NCI-H748 (cell line): Measurements from ENCODE around the gene MAGEB10.
"Not testable (repeated sequence)": the region's sequence is repeated elsewhere in the genome, so short reads cannot be mapped to it uniquely, and the experiment has no call there.

Source experiments
- DNase-seq: peaks from one replicate; lab custom pipeline; 2025; ENCODE audit not compliant: unreplicated experiment; lab: John Stamatoyannopoulos, UW

Gene MAGEB10, protein sequence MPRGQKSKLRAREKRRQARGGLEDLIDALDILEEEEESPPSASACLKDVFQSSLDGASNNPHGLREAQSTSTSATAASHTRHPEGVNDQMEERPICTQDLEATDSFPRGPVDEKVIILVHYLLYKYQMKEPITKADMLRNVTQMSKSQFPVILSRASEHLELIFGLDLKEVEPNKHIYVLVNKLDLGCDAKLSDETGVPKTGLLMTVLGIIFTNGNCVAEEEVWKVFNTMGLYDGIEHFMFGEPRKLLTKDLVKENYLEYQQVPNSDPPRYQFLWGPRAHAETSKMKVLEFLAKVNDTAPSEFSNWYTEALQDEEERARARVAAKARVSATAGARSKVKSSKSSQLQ

DNA sequence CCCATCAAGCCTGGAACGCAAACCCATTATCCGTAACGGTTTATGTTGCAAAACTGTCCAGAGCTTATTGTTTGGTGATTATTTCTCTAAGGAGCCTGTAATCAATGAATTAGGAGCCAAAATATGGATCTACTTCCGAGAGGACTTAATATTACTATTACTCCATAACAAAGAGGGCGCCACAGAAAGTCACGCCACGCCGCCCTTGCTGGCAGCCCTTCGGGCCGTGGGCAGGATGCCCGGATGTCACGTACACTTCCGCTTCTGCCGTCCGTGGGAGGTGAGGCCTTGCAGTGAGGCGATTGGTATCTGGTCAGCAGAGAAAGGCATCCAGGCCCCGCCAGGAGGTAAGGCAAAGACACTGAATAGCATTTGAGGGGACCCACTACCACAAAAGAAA is at the start of gene MAGEB10:
Gene MAGEB10, plus strand, starts transcription at position 301 of the 400 bp plus-strand sequence. CDS start 13,317 bp downstream, outside the sequence.
- DNase-seq = no peak

DNA sequence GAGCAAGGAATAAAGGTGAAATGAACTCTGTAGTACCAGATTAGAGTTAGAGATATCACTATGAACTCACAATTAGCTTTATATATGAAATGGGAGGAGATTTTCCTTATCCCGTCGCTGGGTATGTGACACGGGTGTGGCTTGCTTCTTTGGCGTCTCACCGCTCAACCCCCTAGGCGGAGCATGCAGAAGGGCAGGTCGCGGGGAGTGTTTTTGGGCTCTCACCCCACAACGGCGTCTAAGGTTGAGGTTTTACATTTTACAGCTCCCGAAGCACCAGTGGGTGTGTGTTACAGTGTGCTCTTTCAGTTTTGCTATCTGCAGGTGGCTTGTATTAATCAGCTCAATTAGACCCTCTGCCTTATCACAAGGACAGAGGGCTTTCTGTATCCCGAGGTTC is 42.1 kb upstream of the MAGEB10 start:
- DNase-seq = no peak

DNA sequence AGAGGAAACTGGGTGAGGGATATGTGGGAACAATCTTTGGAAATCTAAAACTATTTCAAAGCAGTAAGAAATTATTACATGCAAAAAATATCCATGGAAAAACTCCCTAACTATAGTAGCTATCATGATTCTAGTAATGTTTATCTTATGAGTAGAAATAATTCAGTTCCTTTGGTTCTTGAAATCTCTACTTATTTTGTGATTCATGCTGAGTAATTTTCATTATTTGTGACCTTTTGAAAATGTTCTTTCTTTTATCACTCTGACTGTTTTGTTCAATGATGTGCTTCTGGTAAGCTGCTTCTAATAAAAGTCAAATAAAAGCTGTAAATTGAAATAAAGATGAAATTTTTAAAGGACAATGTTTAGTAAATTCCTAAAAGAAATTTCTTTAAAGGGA is 40.4 kb upstream of the MAGEB10 start:
- no peak for DNase-seq

DNA sequence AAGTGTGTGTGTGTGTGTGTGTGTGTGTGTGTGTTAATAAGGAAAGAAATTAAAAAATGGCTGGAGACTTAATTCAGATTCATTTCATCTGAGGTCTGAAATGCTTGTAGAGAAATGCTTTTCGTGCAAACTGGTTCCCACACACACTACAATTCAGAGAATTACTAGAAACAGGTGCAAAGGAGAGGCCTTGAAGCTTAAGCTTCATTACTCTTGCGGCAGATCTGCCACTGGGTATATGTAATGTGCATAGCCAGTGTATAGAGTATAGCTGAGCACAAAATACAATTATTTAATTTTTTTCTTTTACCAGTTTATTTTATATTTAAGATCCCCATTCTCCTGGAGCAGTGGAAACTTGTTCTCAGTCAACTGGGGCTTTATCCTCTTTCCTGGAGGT is 31.8 kb upstream of the MAGEB10 start:
- DNase-seq = no peak

DNA sequence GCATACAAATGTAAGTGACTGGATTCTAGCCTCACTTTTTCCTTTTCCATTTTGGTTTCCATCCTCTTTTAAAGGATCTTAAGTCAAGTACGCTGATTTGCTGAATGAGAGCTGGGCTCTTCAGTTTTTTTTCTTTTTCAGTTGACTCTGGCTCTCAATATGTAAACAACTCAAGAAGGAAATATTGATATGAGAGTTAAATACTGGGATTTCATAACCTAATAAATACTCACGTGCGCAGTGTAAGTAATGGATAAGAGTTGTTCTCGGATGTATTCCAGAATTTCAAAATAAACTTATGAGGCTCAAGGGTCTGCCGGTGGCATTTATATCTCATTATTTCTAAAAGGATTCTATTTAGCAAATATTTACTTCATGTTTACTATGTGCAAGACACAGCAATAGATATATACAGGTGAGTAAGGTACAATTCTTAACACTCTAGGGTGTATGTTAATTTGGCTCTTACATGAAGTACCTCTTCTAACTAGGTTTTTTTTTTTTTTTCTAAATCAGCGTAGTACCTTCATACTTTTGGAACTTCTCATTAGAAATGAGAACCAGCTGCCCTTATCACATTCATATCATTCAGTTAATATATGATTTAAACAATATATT is 11.0 kb upstream of the MAGEB10 start:
- no peak for DNase-seq

DNA sequence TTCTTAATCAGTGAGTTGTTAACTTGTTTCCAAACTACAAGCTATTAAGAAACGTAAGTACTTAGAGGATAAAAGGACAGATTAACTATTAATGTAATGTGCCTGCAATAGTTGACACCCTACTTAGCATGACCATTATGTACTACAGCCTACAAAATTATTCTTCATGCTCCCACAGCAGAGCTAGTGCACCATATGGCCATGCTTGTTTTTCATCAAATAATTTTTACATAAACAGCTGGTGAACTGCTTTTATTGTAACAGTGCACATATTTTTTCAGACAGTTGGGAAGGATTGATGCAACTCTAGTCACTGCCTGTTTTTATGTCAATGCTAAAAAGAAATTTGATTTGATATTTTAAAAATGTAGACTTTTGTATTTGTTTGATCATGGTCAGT is 10.2 kb upstream of the MAGEB10 start:
- no peak for DNase-seq

DNA sequence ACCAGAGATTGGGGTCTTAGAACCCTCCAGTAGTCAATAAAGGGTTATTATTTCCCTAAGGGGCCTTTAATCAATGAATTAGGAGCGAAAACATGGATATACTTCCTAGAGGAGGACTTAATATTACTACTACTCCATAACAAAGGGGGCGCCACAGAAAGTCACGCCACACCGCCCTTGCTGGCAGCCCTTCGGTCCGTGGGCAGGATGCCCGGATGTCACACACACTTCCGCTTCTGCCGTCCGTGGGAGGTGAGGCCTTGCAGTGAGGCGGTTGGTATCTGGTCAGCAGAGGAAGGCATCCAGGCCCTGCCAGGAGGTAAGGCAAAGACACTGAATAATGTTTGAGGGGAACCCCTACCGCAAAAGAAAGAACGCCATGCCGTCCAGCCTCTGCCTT is 436 bp downstream of the MAGEB10 start:
- no peak for DNase-seq

DNA sequence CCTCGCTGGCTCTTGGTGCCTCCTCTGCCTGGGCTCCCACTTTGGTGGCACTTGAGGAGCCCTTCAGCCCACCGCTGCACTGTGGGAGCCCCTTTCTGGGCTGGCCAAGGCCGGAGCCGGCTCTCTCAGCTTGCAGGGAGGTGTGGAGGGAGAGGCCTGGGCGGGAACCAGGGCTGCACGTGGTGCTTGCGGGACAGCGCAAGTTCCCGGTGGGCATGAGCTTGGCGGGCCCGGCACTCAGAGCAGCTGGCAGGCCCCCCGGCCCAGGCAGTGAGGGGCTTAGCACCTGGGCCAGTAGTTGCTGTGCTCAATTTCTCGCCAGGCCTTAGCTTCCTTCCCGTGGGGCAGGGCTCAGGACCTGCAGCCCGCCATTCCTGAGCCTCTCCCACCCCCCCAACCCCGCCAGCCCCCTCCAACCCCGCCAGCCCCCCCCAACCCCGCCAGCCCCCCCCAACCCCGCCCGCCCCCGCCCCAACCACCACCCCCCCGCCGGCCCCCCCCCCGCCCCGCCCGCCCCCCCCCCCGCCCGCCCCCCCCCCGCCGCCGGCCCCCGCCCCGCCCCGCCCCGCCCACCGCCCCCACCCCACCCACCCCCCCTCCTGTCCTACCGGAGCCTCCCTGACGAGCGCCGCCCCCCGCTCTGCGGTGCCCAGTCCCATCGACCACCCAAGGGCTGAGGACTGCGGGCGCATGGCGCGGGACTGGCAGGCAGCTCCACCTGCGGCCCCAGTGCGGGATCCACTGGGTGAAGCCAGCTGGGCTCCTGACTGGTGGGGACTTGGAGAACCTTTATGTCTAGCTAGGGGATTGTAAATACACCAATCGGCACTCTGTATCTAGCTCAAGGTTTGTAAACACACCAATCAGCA is 1.4 kb downstream of the MAGEB10 start:
- not testable (repeated sequence) for DNase-seq

DNA sequence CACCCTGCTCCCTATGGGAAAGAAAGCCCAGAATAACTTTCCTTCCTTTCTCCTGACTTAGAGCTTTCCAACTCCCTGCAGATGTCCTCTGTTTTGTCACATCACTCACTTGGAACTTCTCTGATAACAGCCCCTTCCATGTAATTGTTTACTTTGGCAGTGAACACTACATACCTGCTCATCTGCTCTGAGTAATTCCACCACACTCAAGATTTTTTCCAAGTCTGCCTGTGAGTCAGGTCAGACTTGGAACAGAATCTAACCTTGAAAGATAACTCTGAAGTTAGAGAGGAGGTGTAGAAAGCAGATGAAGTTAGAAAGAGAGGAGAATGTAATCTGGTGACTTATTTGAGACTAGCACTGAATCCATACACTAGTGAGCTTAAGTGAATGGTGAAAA is 7.4 kb downstream of the MAGEB10 start:
- DNase-seq = no peak

DNA sequence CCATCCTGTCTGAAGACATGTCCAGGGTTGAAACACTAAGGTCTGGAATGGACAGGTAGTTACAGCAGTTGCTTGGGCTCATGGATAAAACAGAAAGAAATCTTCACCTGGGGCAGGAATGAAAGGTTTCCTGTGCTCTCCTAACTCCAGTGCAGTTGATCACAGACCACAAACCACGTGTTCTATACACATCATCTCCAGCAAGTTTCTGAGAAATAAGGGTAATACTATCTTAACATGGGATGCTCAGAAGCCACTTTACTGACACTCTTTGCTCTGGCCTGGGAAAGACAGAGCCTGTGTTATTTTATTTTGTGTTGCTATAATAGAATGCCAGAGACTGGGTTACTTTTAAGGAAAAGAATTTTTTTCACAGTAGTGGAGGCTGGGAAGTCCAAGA is 16.0 kb downstream of the MAGEB10 start:
- no peak for DNase-seq

DNA sequence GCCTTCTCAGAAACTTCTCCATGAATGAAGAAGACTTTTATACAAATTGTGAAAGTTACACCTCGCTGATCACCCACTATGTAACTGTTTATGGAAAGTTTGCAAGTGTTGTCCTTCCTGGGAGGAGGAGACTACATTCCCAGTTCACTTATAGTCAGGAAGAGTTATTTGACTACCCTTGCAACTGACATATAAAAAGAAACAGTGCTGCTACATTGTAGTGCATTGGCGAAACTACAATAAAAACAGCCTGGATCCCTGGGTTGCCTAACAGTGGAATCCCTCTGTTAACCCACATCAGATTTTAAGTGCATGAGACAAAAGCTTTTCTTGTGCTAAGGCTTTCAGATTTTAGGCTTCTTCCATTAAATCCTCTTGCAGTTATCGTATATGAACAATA is 30.4 kb downstream of the MAGEB10 start:
- DNase-seq = no peak

DNA sequence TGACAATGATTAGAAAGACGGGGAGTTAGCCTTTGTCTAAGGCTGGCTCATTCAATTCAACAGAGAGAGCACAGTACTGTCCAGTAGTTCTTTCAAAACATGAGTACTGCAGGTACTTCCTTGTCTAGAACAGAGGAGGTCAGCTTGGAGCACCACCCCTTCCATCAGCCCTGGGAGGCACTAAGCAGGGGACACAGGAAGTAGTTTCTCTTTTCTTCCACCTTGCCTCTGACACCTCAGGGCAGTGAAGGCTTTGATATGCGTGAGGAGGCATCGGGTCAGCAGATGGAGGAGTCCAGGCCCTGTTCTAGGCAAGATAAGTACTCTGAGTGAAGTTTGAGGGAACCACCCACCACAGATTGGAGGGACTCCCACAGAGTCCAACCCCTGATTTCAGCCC is 33.1 kb downstream of the MAGEB10 start:
- DNase-seq = no peak

DNA sequence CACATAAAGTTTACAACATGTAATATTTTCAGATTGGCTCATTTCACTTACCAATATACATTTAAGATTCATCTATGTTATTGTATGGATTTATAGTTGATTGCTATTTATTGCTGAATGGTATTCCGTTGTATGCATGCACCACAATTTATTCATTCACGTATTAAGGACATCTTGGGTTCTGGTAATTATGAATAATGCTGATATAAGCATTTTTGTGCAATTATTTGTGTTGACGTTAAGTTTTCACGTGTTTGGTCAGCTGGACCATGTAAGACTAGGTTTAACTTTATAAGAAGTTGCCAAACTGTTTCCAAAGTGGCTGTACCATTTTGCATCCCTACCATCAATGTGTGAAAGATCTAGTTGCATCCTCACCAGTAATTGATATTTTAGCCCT is 35.1 kb downstream of the MAGEB10 start:
- DNase-seq = no peak

DNA sequence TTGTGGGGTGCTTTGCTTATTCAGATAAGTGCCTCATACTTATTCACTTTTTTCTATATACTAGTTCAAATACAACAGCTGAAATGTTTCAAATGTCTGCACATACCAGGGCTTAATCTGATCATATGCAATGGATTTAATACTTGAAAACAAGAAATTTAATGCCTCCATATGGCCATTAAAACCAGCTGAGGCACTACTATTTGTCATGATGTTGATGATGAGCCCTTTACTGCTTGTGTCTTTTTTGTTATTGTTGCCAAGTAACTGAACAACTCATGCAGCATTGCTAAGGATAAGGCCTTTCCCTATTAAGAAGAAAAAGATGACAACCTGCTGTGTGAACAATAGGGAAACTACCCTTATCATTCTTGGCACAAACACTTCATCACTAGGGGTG is 52.5 kb downstream of the MAGEB10 start:
- DNase-seq = no peak

DNA sequence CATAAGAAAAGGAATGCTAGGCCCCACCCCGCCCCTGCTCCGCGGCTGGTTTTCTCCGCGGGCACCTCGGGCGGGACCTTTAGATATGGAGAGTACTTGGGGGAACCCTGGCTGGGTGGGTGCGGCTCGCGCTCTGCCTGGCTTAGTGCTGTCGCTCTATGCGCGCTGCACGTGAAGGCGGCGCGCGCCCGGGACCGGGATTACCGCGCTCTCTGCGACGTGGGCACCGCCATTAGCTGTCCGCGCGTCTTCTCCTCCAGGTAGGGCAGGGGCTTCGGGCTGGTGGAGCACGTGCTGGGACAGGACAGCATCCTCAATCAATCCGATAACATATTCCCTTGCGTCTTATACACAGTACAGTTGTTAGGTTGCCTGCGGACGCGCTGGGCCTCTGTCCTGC is 56.0 kb downstream of the MAGEB10 start:
- no peak for DNase-seq
